ENCODE measurements around the gene KSR1. TPM values are rescaled to one million over a fixed set of nuclear protein-coding genes. Genes with fewer than 3 reads are reported as not detected.

The KSR1 gene
- total and polyA plus RNA-seq, 2 of the 8 experiments (the other 6 are each of a cell fraction or from before 2014, with no cell fraction given), result 14.1 to 34.7 TPM

GRCh38 chr17:27545562-27546229, 89.4 kb downstream of the KSR1 start:
- H3K9ac ChIP-seq (replicated peaks in 1 of 4; ENCODE audit: extremely low read depth in 1 of 4, low read depth in 3 of 4, low read length in 3 of 4), result no peak overlapping the region
- no peak overlapping the region for H3K14ac ChIP-seq (ENCODE audit: insufficient read length)
- H4K5ac ChIP-seq (ENCODE audit: insufficient read length, low read depth, low read length), result no peak overlapping the region
- POLR2A ChIA-PET (ENCODE audit: partially characterized antibody), result interaction anchor here (0.9 to 2.1 kb wide), 4 partner anchors 13 to 90 kb away, joined by 3 to 5 read pairs (median 4); no protein-coding TSS in a partner anchor
- H3K9me3 ChIP-seq (ENCODE audit: insufficient read depth in 2 of 2, low read depth in 1 of 2, low read length in 1 of 2), result no peaks in the 10 kb centered on the region
- H3K18ac ChIP-seq (ENCODE audit: extremely low read depth, low read length), result peak overlapping the region; percentile 83; the same call in 1 of the 2 replicates
- CTCF ChIA-PET (ENCODE audit: partially characterized antibody), result interaction anchor here (0.7 to 6.3 kb wide), 12 partner anchors 8 to 163 kb away, joined by 3 to 52 read pairs (median 4); no protein-coding TSS in a partner anchor
- H3K36me3 ChIP-seq (ENCODE audit: control insufficient read depth in 2 of 4, insufficient read depth in 4 of 4, low read length in 3 of 4), result no peaks in the 10 kb centered on the region
- no peak overlapping the region for H2BK20ac ChIP-seq (ENCODE audit: low read length)
- H3K56ac ChIP-seq (replicated peaks; ENCODE audit: insufficient read length, low read depth, low read length), result no peak overlapping the region
- no peak overlapping the region for H3K4me3 ChIP-seq (ENCODE audit: extremely low read depth in 1 of 4, insufficient read depth in 2 of 4, low read depth in 3 of 4, low read length in 4 of 4)
- H3K79me1 ChIP-seq (ENCODE audit: low read depth, low read length), result peaks cover 19% of the 10 kb centered on the region
- no peaks in the 10 kb centered on the region for H3K27me3 ChIP-seq (replicated peaks in 1 of 4; ENCODE audit: control insufficient read depth in 3 of 4, extremely low read depth in 1 of 4, insufficient read depth in 3 of 4, low read length in 3 of 4)
- 83% methylated on average over 8 of the region's 8 CpGs; no CpG with 5 or more reads in 1 of the 2 experiments for WGBS, 2 experiments (ENCODE audit: extremely low coverage in 1 of 2, insufficient coverage in 1 of 2, insufficient read length in 1 of 2, insufficient replicate concordance in 2 of 2, low coverage in 1 of 2, low lambda C conversion rate in 2 of 2, missing lambda C conversion rate in 1 of 2)
- no peak overlapping the region for H2AFZ ChIP-seq (ENCODE audit: low read length)
- H3K27ac ChIP-seq (ENCODE audit: low read depth, low read length), result no peak overlapping the region
- no peak overlapping the region for H3K4me2 ChIP-seq (ENCODE audit: insufficient read depth in 1 of 2, low read depth in 2 of 2, low read length in 2 of 2)
- no peaks in the 10 kb centered on the region for H3K23me2 ChIP-seq (ENCODE audit: low read depth, low read length)
- H2BK15ac ChIP-seq (ENCODE audit: low read length), result 0 out of 2 replicates have a peak overlapping the region, but pooled peaks have one; percentile 46
- peaks cover 4 to 11% of the 10 kb centered on the region in 2 experiments for H4K20me1 ChIP-seq (replicated peaks in 1 of 2; ENCODE audit: control insufficient read depth in 1 of 2, insufficient read depth in 2 of 2, low read length in 2 of 2)
- DNase-seq (ENCODE audit: low read depth in 1 of 2, low spot score in 2 of 2) (no peak), FAIRE-seq (no peak)
- H2BK12ac ChIP-seq (ENCODE audit: low read depth, low read length), result no peak overlapping the region
- no peak overlapping the region for H4K8ac ChIP-seq (ENCODE audit: extremely low read depth, insufficient read depth, low read length)
- peak overlapping the region; percentile 27; the same call in 1 of the 2 replicates for H2BK5ac ChIP-seq (ENCODE audit: low read depth, low read length)
- no peak overlapping the region for H3K23ac ChIP-seq (ENCODE audit: insufficient read length)
- H2BK120ac ChIP-seq (replicated peaks; ENCODE audit: low read depth, low read length), result no peak overlapping the region
- H3K4ac ChIP-seq (replicated peaks; ENCODE audit: insufficient read length, low read depth, low read length), result no peak overlapping the region
- H4K91ac ChIP-seq (replicated peaks; ENCODE audit: insufficient read length, low read length), result no peak overlapping the region
- H3K79me2 ChIP-seq (ENCODE audit: control insufficient read depth in 1 of 2, insufficient read depth in 2 of 2, low read length in 2 of 2), result peaks cover 0 to 61% of the 10 kb centered on the region in 2 experiments; a peak in 2 of 4 replicates
- no peak overlapping the region for H2AK5ac ChIP-seq (ENCODE audit: low read depth, low read length)
- peaks cover 0 to 4% (median 0%) of the 10 kb centered on the region in 4 experiments; a peak in 3 of 7 replicates for H3K4me1 ChIP-seq (replicated peaks in 1 of 4; ENCODE audit: control insufficient read depth in 3 of 4, insufficient read depth in 4 of 4, low read length in 3 of 4)
- no peak for TF ChIP-seq USF2 (IDR thresholded peaks at IDR 0.05; ENCODE audit: low read length)
- no peak for TF ChIP-seq MAX (IDR thresholded peaks at IDR 0.05)

Data from H1 (cell line).